Activated CD4-positive, alpha-beta T cell treated with anti-CD3 and anti-CD28 coated beads, Interleukin-10, Interleukin-2, amounts not matched to agents 100 ng/mL and 50 ng/mL, durations not matched to agents 16 hours and 8 hours (primary cell): Measurements from ENCODE around the gene SLC25A38.

ENCODE experiments used
- DNase-seq: peaks from one replicate; pipeline ENCODE4 v3.0.0-alpha.2; 2020

Gene SLC25A38

GRCh38 chr3:39438880-39439279, 55.7 kb downstream of the SLC25A38 start:
- DNase-seq: no peak

- DNase-seq: no peak
These were observed 57.1 kb downstream of the SLC25A38 start for GRCh38 chr3:39440316-39440715.

GRCh38 chr3:39443530-39443929, 60.4 kb downstream of the SLC25A38 start:
- no peak for DNase-seq

DNA sequence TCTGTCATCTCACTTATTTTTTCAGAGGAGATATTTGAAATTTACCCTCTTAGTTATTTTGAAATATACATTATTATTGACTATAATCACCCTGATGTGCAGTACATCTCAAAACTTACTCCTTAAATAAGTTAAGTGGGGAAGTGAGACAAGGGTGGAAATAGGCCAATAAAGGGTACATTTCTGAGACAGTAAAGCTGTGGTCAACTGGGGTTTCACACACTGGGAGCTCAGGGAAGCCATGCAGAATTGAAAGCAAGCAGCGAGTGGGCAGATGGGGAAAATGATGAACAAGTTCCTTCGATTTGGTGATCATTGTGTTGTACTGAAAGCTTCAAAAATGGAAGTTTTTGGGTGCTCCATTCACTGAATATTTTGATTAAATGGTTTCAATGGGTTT, 62.8 kb downstream of the SLC25A38 start:
- DNase-seq: no peak

DNA sequence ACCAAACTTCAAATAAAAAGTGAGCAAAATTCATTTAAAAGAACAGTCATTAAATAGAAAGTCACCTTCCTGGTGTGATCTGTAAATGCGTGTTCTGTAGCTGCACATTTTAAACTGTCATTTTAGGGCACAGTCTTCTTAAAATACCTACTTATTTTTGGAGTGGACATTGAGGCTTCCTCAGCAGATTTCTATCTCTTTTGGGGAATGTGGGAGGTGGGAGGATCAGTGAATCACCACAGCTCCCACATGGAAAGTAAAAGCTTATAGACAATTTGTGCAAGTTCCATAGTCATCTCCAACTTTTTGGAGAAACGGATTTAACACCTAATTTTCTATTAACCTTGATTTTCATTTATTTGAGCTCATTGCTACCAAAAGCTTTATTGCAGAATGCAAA, 63.3 kb downstream of the SLC25A38 start:
- no peak for DNase-seq
